ENCODE measurements around the gene CXorf58. TPM values are rescaled to one million over a fixed set of nuclear protein-coding genes. Genes with fewer than 3 reads are reported as not detected.

The CXorf58 gene
- total RNA-seq, 4 donors from 2014 or later, result not detected

DNA sequence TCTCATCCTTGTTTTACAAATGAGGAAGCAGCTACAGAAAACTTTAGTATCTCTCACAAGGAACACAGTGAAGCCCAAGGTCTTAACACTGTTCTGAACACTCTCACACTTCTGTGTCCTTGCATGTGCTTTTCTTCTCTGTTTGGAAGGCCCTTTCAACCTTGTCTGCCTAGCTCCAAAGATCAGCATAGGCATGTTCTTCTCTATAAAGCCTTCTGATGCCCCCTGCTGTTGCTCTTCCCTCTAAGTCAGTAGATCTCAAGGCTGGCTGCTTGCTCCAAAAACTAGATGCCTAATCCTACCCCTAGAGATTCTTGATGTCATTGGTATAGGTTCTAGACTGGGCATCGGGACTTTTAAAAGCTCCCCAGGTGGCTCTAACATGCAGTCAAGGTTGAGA, 6.0 kb upstream of the CXorf58 start:
- ATAC-seq (ENCODE audit: low FRiP score) (peak; percentile 67), DNase-seq (ENCODE audit: low spot score) (no peak)
- TF ChIP-seq, protein P1, sequence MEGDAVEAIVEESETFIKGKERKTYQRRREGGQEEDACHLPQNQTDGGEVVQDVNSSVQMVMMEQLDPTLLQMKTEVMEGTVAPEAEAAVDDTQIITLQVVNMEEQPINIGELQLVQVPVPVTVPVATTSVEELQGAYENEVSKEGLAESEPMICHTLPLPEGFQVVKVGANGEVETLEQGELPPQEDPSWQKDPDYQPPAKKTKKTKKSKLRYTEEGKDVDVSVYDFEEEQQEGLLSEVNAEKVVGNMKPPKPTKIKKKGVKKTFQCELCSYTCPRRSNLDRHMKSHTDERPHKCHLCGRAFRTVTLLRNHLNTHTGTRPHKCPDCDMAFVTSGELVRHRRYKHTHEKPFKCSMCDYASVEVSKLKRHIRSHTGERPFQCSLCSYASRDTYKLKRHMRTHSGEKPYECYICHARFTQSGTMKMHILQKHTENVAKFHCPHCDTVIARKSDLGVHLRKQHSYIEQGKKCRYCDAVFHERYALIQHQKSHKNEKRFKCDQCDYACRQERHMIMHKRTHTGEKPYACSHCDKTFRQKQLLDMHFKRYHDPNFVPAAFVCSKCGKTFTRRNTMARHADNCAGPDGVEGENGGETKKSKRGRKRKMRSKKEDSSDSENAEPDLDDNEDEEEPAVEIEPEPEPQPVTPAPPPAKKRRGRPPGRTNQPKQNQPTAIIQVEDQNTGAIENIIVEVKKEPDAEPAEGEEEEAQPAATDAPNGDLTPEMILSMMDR (IDR thresholded peaks at IDR 0.05), result no peak

DNA sequence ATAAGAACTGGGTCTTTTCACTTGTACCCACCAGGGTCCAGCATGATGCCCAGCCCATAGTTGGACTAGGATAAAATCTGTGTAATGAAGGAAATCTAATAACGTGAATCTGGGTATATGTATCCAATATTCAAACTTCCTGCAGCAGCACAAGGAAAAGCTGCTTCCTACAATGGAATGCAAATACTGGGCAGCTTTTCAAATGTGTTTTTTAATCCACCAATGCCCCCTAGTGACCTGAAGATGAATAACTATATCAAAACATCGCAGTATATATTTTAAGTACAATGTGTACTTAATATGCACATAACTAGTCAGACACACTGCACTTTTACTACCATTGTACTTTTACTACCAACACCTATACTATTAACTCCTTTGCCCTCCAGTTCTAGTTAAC, 5.4 kb upstream of the CXorf58 start:
- ATAC-seq (ENCODE audit: low FRiP score), result no peak
- no peak for DNase-seq (ENCODE audit: low spot score)
- TF ChIP-seq, protein P1 (IDR thresholded peaks at IDR 0.05), result no peak

DNA sequence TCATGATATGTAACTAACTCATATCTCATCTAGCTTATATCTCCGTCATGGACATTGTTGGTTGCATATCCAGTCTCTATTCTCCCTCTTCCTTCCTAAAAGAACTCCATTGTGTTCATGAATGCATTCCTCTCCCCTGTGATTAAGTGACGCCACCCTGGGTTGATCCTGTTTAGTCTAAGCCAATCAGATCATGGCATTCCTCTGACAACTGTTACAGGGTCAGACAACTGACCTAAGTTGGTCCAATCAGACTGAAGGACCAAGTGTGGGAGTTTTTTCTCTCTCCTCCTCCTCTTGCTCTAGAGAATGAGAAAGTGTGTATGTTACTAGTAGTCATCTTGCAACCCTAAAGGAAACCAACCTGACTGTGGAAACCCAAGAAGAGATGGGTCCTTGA, 3.7 kb upstream of the CXorf58 start:
- TF ChIP-seq, protein P1 (IDR thresholded peaks at IDR 0.05), result no peak
- no peak for ATAC-seq (ENCODE audit: low FRiP score)
- DNase-seq (ENCODE audit: low spot score), result no peak

DNA sequence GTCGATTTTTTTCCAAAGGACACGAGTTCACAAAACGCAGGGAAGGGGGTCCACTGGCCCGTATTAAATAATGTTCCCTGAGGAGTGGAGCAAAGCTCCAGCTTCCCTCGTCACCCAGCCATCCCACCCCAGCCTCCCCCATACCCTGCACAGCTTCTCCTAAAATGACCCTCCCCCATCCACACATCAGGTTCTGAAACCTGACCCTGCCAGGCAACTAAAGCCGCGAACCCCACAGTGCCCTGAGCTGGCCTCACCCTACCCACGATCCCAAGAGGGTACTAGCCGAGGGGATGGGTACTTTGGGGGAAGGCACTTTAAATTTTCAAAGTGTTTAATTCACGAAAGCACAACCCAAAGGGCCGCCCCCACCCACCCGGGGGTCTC, 702 bp upstream of the CXorf58 start:
- DNase-seq (ENCODE audit: low spot score), result no peak
- peak; percentile 11 for ATAC-seq (ENCODE audit: low FRiP score)
- TF ChIP-seq, protein P1 (IDR thresholded peaks at IDR 0.05), result no peak

DNA sequence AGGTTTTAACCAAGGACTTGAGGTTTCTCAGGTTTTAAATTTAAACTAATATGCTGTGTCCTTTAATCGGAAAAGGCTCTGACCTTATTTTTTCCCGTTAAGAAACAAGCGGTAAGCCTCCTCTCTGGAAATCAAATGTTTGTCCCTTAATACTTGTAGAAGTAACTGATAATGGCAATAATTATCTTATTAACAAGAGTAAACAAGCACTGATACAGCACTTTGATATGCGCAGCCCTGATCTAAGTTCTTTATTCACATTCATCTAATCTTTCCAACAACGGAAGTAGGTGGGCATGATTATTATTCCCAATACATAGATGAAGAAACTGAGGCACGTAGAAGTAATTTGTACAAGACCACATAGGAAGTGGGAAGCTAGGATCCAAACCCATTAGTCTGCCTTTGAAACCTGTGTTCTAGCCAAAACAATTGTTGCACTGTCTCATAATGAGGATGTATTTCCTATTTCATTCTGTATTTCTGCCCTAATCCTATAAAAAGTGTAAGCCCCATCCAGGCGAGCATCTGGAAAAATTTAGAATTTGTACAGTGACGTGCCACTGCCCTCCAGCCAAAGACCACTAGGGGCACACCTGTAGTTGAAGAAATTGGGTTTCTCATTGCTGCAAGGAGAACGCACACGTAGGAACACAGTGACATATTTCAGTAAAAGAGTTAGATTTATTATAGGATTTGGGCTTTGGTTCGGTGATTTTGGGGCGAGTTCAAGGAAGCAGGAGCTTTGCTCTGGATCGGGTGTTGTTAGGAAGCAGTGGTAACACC, 606 bp downstream of the CXorf58 start:
- ATAC-seq (ENCODE audit: low FRiP score), result no peak
- TF ChIP-seq, protein P1 (IDR thresholded peaks at IDR 0.05), result no peak
- no peak for DNase-seq (ENCODE audit: low spot score)

DNA sequence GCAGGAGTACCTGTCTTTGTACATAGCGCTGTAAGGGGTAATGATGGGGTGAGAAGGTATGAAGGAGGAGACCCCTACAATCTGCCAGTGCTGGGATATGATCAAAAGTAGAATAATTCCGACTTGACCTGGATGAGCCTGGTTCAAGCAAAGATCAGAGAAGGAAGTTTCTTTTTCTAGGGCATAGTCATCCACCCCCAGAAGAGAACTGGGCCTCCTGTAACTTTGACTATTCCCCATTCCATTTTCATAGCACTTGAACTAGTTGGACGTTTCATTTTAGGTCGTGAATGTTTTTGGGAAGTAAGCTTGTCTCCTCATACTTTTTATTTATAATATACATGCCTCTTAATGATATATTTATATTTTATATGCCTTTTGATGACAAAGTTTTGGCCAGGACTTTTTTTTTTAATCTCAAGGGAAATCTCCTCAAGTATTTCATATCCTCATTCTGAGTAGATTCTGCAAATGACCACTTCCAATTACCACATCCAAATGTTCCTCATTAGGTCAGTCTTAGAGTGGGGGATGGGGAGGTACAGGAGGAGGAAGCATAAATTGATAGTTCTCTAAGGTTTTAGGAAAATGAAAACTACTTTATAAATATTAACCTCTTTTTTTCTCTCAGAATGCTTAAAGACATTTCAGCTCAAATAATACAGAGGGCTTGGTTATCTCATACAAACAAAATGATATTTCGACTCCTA, 3.5 kb downstream of the CXorf58 start:
- DNase-seq (ENCODE audit: low spot score) (no peak), ATAC-seq (ENCODE audit: low FRiP score) (no peak)
- TF ChIP-seq, protein P1 (IDR thresholded peaks at IDR 0.05), result no peak

DNA sequence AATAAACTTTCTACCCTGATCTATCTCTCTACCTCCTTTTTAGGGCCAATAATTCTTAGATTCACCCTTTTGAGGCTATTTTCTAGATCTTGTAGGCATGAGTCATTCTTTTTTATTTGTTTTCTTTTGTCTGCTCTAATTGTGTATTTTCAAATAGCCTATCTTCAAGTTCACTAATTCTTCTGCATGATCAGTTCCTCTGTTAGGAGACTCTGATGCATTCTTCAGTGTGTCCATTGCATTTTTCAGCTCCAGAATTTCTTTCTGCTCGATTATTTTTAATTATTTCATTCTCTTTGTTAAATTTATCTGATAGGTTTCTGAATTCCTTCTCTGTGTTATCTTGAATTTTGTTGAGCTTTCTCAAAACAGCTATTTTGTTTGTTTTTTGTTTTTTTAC, 11.3 kb downstream of the CXorf58 start:
- no peak for DNase-seq (ENCODE audit: low spot score)
- TF ChIP-seq, protein P1 (IDR thresholded peaks at IDR 0.05), result no peak
- ATAC-seq (ENCODE audit: low FRiP score), result no peak
